ENCODE results near the gene DDR1. TPM values are rescaled to one million over a fixed set of nuclear protein-coding genes. Genes with fewer than 3 reads are reported as not detected.

The DDR1 gene
- total and polyA plus RNA-seq, 12 donors = 7.3 to 49.2 (median 23.3) TPM

- no peak for TF ChIP-seq CTCF (IDR thresholded peaks at IDR 0.05)
- H3K27me3 ChIP-seq = no peaks in the 10 kb centered on the region
- intact Hi-C loops (cut with DNase I) = no loop called here
- no peaks in the 10 kb centered on the region for H3K36me3 ChIP-seq
- H3K4me3 ChIP-seq = no peak overlapping the region
- DNase-seq = no peak
- H3K27ac ChIP-seq = no peak overlapping the region
- no peaks in the 10 kb centered on the region for H3K9me3 ChIP-seq
- no peak for ATAC-seq
- WGBS, 2 donors = 82 to 84% methylated on average over 9 of the region's 9 CpGs
- H3K4me1 ChIP-seq = peaks cover 3 to 49% (median 25%) of the 10 kb centered on the region in 9 donors
These were observed 44.0 kb upstream of the DDR1 start for GRCh38 chr6:30840084-30840934.

- no peak overlapping the region for H3K4me3 ChIP-seq
- peaks cover 3 to 44% (median 25%) of the 10 kb centered on the region in 9 donors for H3K4me1 ChIP-seq
- 74 to 81% methylated on average over 4 of the region's 4 CpGs for WGBS, 2 donors
- DNase-seq = no peak
- TF ChIP-seq CTCF (IDR thresholded peaks at IDR 0.05) = no peak
- H3K27me3 ChIP-seq = no peaks in the 10 kb centered on the region
- intact Hi-C loops (cut with DNase I) = no loop called here
- no peak for ATAC-seq
- H3K27ac ChIP-seq = no peak overlapping the region
- no peaks in the 10 kb centered on the region for H3K9me3 ChIP-seq
- no peaks in the 10 kb centered on the region for H3K36me3 ChIP-seq
These were observed 43.2 kb upstream of the DDR1 start for GRCh38 chr6:30840935-30841643.

GRCh38 chr6:30841644-30842504, 42.4 kb upstream of the DDR1 start:
- ATAC-seq (no peak), DNase-seq (no peak)
- Histone ChIP-seq H3K36me3 (no peaks in the 10 kb centered on the region), H3K27me3 (no peaks in the 10 kb centered on the region), H3K4me3 (no peak overlapping the region), H3K9me3 (no peaks in the 10 kb centered on the region), H3K4me1 (peaks cover 1 to 36% (median 18%) of the 10 kb centered on the region in 9 donors), H3K27ac (no peak overlapping the region)
- intact Hi-C loops (cut with DNase I) = no loop called here
- 59 to 61% methylated on average over 6 of the region's 6 CpGs for WGBS, 2 donors
- no peak for TF ChIP-seq CTCF (IDR thresholded peaks at IDR 0.05)

All from heart right ventricle (tissue), 16 donors.